ENCODE results near the gene SLC20A1.

SLC20A1 gene

DNA sequence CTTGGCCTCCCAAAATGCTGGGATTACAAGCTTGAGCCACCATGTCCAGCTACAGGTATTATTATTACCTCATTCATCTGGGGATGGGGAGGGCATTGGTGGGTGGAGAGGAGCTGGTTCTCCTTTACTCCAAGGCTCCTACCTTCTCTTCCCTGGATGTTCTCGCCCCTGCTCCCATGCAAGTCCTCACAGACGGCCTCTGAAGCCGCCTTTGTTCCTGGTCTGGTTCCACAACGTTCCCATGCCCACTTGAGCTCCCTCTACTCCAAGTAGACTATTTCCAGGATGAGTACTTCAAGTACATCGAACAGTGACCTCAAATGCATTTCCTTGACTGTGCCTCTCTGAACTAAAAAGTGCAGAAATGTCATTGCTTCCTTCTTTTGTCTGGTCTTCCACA is 3.2 kb upstream of the SLC20A1 start:
- Histone ChIP-seq H3K4me1 (ENCODE audit: control insufficient read depth, insufficient read depth, low read length) (peaks cover 28% of the 10 kb centered on the region), H3K36me3 (ENCODE audit: control insufficient read depth, insufficient read depth, low read length) (no peaks in the 10 kb centered on the region), H3K27me3 (ENCODE audit: control insufficient read depth, insufficient read depth, low read length) (no peaks in the 10 kb centered on the region), H3K9ac (ENCODE audit: low read length) (no peak overlapping the region), H3K4me3 (ENCODE audit: low read length) (no peak overlapping the region), H3K9me3 (ENCODE audit: control insufficient read depth, low read length) (no peaks in the 10 kb centered on the region)

DNA sequence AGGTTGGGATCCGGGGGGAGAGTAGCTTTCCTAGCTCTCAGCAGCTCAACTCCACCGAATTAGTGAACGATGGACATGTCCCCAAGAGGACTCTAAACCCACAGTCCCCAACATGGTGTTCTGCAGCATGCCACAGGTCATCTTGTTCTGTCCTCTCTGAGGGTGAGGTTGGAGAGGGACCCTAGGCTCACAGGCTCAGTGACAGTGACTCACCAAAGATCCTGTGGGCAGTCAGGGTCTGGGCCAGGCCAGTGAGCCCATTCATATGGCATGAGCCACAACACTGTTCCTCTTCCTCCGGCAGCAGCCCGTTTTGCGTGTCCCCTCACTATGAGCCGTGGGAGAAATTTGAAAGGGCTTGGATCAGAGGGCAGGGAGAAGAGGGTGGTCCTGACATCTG is 2.8 kb upstream of the SLC20A1 start:
- H3K36me3 ChIP-seq (ENCODE audit: control insufficient read depth, insufficient read depth, low read length) = no peaks in the 10 kb centered on the region
- H3K4me3 ChIP-seq (ENCODE audit: low read length) = no peak overlapping the region
- no peak overlapping the region for H3K9ac ChIP-seq (ENCODE audit: low read length)
- H3K4me1 ChIP-seq (ENCODE audit: control insufficient read depth, insufficient read depth, low read length) = peaks cover 31% of the 10 kb centered on the region
- no peaks in the 10 kb centered on the region for H3K9me3 ChIP-seq (ENCODE audit: control insufficient read depth, low read length)
- H3K27me3 ChIP-seq (ENCODE audit: control insufficient read depth, insufficient read depth, low read length) = no peaks in the 10 kb centered on the region

DNA sequence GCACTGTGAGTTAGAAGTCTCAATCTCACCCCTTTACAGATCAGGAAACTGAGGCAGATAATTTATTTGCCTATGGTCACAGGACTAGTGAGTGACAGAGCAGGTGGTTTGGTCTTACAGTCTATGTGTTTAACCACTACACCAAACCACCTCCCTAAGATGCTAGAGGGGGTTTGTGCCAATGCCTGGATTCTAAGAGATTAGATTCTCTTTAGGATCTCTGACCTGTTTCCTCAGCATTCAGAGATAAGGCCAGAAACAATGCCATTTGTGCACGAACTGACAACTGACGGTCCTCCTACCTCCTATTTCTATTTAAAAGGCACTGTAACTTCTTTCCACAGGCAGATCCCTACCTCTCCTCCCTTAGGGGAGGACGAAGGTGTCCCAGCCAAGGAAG is 2.3 kb upstream of the SLC20A1 start:
- Histone ChIP-seq H3K9ac (ENCODE audit: low read length) (no peak overlapping the region), H3K4me1 (ENCODE audit: control insufficient read depth, insufficient read depth, low read length) (peaks cover 31% of the 10 kb centered on the region), H3K27me3 (ENCODE audit: control insufficient read depth, insufficient read depth, low read length) (no peaks in the 10 kb centered on the region), H3K9me3 (ENCODE audit: control insufficient read depth, low read length) (no peaks in the 10 kb centered on the region), H3K36me3 (ENCODE audit: control insufficient read depth, insufficient read depth, low read length) (no peaks in the 10 kb centered on the region), H3K4me3 (ENCODE audit: low read length) (no peak overlapping the region)

DNA sequence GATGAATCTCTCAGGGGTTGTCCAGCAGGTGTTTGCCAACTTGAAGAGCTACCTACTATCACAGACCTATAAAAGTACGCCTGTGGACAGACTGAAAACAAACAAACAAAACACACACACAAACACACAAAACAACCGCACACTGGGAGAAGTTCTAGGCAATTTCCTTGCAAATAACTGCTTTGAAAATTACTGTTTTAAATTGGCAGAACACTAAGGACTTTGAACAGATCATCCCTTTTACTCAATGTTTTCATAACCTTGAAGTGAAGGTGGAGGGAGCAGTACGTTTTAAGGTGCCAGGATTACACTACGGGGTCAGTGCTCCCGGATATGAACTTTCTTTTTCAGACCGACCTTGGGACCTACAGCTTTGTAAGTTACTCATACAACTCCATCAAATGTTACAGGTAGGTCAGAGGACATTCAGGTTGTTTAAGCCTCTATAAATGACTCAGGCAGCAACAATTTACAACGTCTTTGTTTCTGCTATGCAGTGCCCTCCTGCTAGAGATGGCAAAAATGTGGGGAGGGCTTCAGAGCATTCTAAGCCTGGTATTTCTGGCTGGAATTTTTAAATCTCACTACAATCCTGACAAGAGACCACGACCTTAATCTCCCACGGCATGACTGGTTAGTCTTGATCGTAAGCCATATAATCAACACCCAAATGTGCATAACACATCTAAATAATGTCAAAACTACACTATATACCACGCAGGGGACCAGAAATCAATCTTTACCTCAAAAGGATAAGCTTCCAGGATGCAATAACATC is 1.4 kb upstream of the SLC20A1 start:
- peaks cover 31% of the 10 kb centered on the region for H3K4me1 ChIP-seq (ENCODE audit: control insufficient read depth, insufficient read depth, low read length)
- H3K27me3 ChIP-seq (ENCODE audit: control insufficient read depth, insufficient read depth, low read length) = no peaks in the 10 kb centered on the region
- H3K4me3 ChIP-seq (ENCODE audit: low read length) = peak overlapping the region; percentile 48
- H3K36me3 ChIP-seq (ENCODE audit: control insufficient read depth, insufficient read depth, low read length) = no peaks in the 10 kb centered on the region
- H3K9ac ChIP-seq (ENCODE audit: low read length) = peak overlapping the region; percentile 63
- no peaks in the 10 kb centered on the region for H3K9me3 ChIP-seq (ENCODE audit: control insufficient read depth, low read length)

DNA sequence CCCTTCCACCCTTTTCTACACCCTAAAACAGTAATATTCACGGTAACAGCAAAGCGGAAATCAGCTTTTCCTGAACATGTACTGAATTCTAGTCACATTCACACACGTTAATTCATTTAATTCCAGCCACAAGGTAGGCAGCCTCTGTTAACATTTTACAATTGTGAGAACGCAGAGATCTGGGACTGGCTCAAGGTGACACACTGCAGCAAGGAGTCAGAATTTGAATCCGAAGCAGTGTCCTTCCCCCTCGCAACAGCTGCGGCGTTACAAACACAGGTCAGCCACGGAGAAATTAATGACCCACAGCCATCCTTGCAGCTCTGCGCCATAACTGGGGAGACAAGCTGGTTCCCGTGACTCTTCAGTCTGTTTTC is 818 bp upstream of the SLC20A1 start:
- H3K9me3 ChIP-seq (ENCODE audit: control insufficient read depth, low read length) = no peaks in the 10 kb centered on the region
- H3K4me3 ChIP-seq (ENCODE audit: low read length) = peak overlapping the region; percentile 48
- H3K4me1 ChIP-seq (ENCODE audit: control insufficient read depth, insufficient read depth, low read length) = peaks cover 31% of the 10 kb centered on the region
- peak overlapping the region; percentile 63 for H3K9ac ChIP-seq (ENCODE audit: low read length)
- no peaks in the 10 kb centered on the region for H3K27me3 ChIP-seq (ENCODE audit: control insufficient read depth, insufficient read depth, low read length)
- H3K36me3 ChIP-seq (ENCODE audit: control insufficient read depth, insufficient read depth, low read length) = no peaks in the 10 kb centered on the region

DNA sequence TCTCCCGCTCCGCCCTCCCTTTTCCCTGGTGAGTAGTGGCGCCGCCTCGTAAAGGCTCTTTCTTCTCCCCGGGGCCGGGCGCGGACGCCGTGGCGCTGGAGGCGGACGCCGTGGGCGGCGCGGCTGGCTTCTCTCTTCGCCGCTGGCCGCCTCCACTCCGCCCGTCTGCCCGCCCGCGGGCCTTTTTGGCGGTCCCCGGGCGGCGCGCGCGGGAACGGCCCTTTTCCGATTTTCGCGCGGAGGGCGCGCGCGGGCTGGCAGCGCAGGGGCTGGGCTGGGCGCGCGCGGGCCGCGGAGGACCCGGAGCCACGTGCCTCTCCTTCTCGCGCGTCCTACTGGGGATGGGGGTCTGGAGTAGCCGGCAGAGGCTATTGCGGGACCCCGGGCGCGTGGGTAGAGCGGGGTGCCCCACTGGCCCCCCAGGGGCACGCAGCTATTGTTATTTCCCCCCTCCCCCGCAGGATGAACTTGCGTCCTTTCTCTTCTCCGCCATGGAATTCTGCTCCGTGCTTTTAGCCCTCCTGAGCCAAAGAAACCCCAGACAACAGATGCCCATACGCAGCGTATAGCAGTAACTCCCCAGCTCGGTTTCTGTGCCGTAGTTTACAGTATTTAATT is 472 bp downstream of the SLC20A1 start:
- Histone ChIP-seq H3K9ac (ENCODE audit: low read length) (peak overlapping the region; percentile 88), H3K4me1 (ENCODE audit: control insufficient read depth, insufficient read depth, low read length) (peaks cover 24% of the 10 kb centered on the region), H3K36me3 (ENCODE audit: control insufficient read depth, insufficient read depth, low read length) (no peaks in the 10 kb centered on the region), H3K27me3 (ENCODE audit: control insufficient read depth, insufficient read depth, low read length) (no peaks in the 10 kb centered on the region), H3K4me3 (ENCODE audit: low read length) (peak overlapping the region; percentile 32), H3K9me3 (ENCODE audit: control insufficient read depth, low read length) (no peaks in the 10 kb centered on the region)

DNA sequence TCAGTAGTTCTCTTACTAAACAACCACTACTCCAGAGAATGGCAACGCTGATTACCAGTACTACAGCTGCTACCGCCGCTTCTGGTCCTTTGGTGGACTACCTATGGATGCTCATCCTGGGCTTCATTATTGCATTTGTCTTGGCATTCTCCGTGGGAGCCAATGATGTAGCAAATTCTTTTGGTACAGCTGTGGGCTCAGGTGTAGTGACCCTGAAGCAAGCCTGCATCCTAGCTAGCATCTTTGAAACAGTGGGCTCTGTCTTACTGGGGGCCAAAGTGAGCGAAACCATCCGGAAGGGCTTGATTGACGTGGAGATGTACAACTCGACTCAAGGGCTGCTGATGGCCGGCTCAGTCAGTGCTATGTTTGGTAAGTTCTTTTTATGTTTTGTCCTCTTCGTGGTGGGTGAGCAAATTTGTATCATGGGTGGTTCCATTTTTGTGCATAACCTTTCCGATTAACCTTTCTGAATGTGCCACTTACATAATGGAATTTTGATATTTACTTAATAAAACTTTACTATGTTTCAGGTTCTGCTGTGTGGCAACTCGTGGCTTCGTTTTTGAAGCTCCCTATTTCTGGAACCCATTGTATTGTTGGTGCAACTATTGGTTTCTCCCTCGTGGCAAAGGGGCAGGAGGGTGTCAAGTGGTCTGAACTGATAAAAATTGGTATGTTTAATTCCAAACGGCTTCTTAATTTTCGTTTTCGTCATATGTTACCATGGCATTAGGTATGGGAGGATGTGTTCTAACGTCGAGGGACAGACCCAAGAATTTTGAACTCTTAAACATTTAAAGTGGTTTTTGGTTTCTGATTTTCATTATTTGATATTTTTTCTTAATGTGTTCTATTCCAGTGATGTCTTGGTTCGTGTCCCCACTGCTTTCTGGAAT is 1.3 kb downstream of the SLC20A1 start:
- H3K4me3 ChIP-seq (ENCODE audit: low read length) = peak overlapping the region; percentile 23
- H3K9me3 ChIP-seq (ENCODE audit: control insufficient read depth, low read length) = no peaks in the 10 kb centered on the region
- no peaks in the 10 kb centered on the region for H3K27me3 ChIP-seq (ENCODE audit: control insufficient read depth, insufficient read depth, low read length)
- H3K36me3 ChIP-seq (ENCODE audit: control insufficient read depth, insufficient read depth, low read length) = peaks cover 2% of the 10 kb centered on the region
- H3K4me1 ChIP-seq (ENCODE audit: control insufficient read depth, insufficient read depth, low read length) = peaks cover 17% of the 10 kb centered on the region
- H3K9ac ChIP-seq (ENCODE audit: low read length) = peak overlapping the region; percentile 88

DNA sequence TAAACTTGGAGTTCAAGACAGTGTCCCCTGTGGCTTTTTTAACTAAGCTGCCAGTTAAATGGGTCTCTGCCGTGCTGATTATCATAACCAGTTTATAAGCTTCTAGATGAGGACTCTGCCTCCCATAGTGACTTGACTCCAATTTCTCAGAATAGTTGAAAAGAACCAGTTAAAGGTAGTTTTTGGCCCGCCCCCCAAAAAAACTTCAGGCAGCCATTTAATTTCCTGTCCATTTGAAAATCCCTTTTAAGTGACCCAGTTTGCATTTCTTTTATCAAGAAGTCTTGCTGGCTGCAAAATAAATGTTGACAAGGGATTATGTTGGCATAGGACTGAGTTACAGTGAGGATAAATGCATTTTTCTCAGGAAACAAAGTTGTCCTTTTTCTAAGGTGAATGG is 2.3 kb downstream of the SLC20A1 start:
- H3K9ac ChIP-seq (ENCODE audit: low read length) = no peak overlapping the region
- H3K4me3 ChIP-seq (ENCODE audit: low read length) = no peak overlapping the region
- no peaks in the 10 kb centered on the region for H3K9me3 ChIP-seq (ENCODE audit: control insufficient read depth, low read length)
- H3K4me1 ChIP-seq (ENCODE audit: control insufficient read depth, insufficient read depth, low read length) = peaks cover 17% of the 10 kb centered on the region
- peaks cover 4% of the 10 kb centered on the region for H3K36me3 ChIP-seq (ENCODE audit: control insufficient read depth, insufficient read depth, low read length)
- H3K27me3 ChIP-seq (ENCODE audit: control insufficient read depth, insufficient read depth, low read length) = no peaks in the 10 kb centered on the region

DNA sequence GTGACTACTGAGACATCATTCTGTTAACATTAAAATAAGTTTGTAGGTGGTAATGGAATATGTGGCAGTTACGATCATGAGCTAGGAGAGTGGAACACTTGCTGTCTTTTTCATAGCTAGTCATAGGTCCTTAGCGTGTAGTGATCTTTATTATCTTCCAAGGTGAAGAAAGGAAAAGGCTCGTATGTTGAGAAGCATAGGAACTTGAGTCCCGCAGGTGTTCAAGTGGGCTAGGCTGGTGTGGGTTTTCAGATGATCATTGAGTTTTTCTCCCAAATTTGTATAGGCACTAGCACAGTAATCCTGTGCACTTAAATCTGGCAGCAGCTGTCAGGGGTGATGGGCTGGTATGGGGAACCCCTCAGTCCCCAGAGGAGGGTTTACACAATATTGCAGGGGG is 10.9 kb downstream of the SLC20A1 start:
- H3K27me3 ChIP-seq (ENCODE audit: control insufficient read depth, insufficient read depth, low read length) = no peaks in the 10 kb centered on the region
- H3K9ac ChIP-seq (ENCODE audit: low read length) = no peak overlapping the region
- peaks cover 4% of the 10 kb centered on the region for H3K36me3 ChIP-seq (ENCODE audit: control insufficient read depth, insufficient read depth, low read length)
- H3K4me1 ChIP-seq (ENCODE audit: control insufficient read depth, insufficient read depth, low read length) = no peaks in the 10 kb centered on the region
- H3K4me3 ChIP-seq (ENCODE audit: low read length) = no peak overlapping the region
- H3K9me3 ChIP-seq (ENCODE audit: control insufficient read depth, low read length) = no peaks in the 10 kb centered on the region

DNA sequence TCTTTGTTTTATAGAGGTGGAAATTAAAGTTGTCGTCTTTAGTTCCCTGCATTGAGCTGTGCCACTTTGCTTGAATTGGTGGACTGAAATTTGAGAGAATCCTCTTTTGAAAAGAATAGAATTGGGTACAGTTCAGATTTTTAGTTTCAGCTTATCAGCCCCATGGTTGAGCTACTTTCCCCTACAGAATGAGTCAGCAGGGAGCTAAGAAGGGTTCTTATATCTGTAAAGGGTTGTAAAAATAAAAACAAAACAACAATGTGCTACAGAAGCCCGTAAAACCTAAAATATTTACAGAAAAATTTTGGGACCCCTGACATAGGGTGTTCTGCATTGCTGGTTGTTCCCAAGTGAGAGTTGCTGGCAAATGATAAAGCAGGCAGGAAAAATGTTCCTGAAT is 12.6 kb downstream of the SLC20A1 start:
- Histone ChIP-seq H3K9ac (ENCODE audit: low read length) (no peak overlapping the region), H3K4me1 (ENCODE audit: control insufficient read depth, insufficient read depth, low read length) (no peaks in the 10 kb centered on the region), H3K9me3 (ENCODE audit: control insufficient read depth, low read length) (no peaks in the 10 kb centered on the region), H3K4me3 (ENCODE audit: low read length) (no peak overlapping the region), H3K36me3 (ENCODE audit: control insufficient read depth, insufficient read depth, low read length) (no peaks in the 10 kb centered on the region), H3K27me3 (ENCODE audit: control insufficient read depth, insufficient read depth, low read length) (no peaks in the 10 kb centered on the region)

DNA sequence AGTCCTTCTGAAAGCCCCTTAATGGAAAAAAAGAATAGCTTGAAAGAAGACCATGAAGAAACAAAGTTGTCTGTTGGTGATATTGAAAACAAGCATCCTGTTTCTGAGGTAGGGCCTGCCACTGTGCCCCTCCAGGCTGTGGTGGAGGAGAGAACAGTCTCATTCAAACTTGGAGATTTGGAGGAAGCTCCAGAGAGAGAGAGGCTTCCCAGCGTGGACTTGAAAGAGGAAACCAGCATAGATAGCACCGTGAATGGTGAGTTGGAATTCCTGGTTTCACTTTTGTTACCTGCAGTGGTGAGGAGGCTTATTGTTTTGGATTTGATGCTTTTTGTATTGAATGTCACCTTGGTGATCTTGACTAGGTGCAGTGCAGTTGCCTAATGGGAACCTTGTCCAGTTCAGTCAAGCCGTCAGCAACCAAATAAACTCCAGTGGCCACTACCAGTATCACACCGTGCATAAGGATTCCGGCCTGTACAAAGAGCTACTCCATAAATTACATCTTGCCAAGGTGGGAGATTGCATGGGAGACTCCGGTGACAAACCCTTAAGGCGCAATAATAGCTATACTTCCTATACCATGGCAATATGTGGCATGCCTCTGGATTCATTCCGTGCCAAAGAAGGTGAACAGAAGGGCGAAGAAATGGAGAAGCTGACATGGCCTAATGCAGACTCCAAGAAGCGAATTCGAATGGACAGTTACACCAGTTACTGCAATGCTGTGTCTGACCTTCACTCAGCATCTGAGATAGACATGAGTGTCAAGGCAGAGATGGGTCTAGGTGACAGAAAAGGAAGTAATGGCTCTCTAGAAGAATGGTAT is 13.3 kb downstream of the SLC20A1 start:
- Histone ChIP-seq H3K4me1 (ENCODE audit: control insufficient read depth, insufficient read depth, low read length) (no peaks in the 10 kb centered on the region), H3K9ac (ENCODE audit: low read length) (no peak overlapping the region), H3K4me3 (ENCODE audit: low read length) (no peak overlapping the region), H3K9me3 (ENCODE audit: control insufficient read depth, low read length) (no peaks in the 10 kb centered on the region), H3K36me3 (ENCODE audit: control insufficient read depth, insufficient read depth, low read length) (no peaks in the 10 kb centered on the region), H3K27me3 (ENCODE audit: control insufficient read depth, insufficient read depth, low read length) (no peaks in the 10 kb centered on the region)

Data from mucosa of stomach (tissue), 1 donor.